Activated naive CD4-positive, alpha-beta T cell treated with anti-CD3 and anti-CD28 coated beads, Interleukin-2, amount 10 ng/mL, durations not matched to agents 7 days and 5 days (primary cell): ENCODE measurements around the gene PITPNC1.
"Not testable (repeated sequence)": the region's sequence is repeated elsewhere in the genome, so short reads cannot be mapped to it uniquely, and the experiment has no call there.

Experiments
- CTCF ChIA-PET: fragments of 350-600 bp; sonication (Branson Sonifier 250); formaldehyde crosslinking; loops from one replicate; lab custom pipeline; 2021; ENCODE audit warnings: antibody characterized with exemption; lab: Charles Lee
- DNase-seq: peaks from one replicate; pipeline ENCODE4 v3.0.0-alpha.2; 2020
- H3K27ac Mint-ChIP-seq: one replicate; pipeline ENCODE4 v1.8.0; 2021; ENCODE audit warnings: mild to moderate bottlenecking, moderate library complexity, mixed read lengths
- H3K27me3 Mint-ChIP-seq: one replicate; pipeline ENCODE4 v1.8.0; 2021; ENCODE audit warnings: mild to moderate bottlenecking, mixed read lengths
- H3K36me3 Mint-ChIP-seq: one replicate; pipeline ENCODE4 v1.8.0; 2021; ENCODE audit warnings: mixed read lengths
- H3K4me1 Mint-ChIP-seq: one replicate; pipeline ENCODE4 v1.8.0; 2021; ENCODE audit warnings: mixed read lengths
- H3K4me3 Mint-ChIP-seq: one replicate; pipeline ENCODE4 v1.8.0; 2021; ENCODE audit warnings: mild to moderate bottlenecking, moderate library complexity, mixed read lengths
- H3K9me3 Mint-ChIP-seq: one replicate; pipeline ENCODE4 v1.8.0; 2021; ENCODE audit warnings: mixed read lengths

Gene PITPNC1

DNA sequence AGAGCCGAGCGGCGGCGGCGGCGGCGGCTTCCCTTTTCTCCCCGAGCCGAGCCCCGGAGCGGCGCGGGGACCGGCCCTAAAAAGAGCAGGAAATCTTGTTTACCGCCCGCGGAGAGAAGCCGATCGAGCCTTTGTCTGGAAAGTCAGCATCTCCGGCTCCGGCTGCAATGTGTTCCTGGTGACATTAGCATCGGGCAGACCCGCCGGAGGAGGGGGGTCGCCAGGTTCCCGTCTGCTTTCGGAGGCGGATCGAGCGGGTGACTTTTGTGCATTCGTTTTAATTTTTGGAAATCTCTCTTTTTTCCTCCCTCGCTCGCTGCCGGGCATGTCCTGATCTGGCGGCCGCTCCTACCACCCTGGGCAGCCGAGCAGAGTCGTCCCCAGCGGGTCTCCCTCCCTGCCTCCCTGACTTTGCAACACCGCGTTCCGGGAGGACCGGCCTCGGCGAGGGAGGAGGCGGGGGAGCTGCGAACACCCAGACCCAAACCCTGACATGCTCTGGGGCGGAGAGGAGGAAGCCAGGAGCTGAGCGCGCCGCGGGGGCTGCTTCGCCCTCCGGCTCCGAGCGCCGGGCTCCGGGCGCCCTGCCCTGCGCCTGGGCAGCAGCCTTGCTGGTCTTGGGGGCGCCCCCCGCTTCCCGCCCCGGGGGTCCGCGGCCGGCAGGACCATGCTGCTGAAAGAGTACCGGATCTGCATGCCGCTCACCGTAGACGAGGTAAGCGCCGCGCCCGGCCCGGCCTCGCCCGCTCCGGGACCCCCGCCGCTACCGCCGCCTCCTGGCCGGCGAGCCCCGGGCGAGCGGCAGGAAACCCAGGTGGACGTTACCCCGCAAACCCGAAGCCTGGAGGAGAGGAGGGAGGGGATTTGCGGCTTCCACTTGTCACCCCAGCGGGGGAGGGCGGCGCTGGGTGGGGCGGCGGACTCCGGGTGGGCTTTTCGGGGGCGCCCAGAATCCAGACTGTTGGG lies 690 bp downstream of the PITPNC1 start:
- peak overlapping the region; percentile 94 for H3K27ac Mint-ChIP-seq
- H3K27me3 Mint-ChIP-seq = no peaks in the 10 kb centered on the region
- H3K9me3 Mint-ChIP-seq = no peaks in the 10 kb centered on the region
- DNase-seq = peak; percentile 68
- H3K4me3 Mint-ChIP-seq = peak overlapping the region; percentile 87
- peaks cover 51% of the 10 kb centered on the region for H3K4me1 Mint-ChIP-seq
- CTCF ChIA-PET = interaction anchor here (0.9 to 7.4 kb wide), 22 partner anchors 11 to 315 kb away, joined by 3 to 104 read pairs (median 4); no protein-coding TSS in a partner anchor
- peaks cover 22% of the 10 kb centered on the region for H3K36me3 Mint-ChIP-seq

DNA sequence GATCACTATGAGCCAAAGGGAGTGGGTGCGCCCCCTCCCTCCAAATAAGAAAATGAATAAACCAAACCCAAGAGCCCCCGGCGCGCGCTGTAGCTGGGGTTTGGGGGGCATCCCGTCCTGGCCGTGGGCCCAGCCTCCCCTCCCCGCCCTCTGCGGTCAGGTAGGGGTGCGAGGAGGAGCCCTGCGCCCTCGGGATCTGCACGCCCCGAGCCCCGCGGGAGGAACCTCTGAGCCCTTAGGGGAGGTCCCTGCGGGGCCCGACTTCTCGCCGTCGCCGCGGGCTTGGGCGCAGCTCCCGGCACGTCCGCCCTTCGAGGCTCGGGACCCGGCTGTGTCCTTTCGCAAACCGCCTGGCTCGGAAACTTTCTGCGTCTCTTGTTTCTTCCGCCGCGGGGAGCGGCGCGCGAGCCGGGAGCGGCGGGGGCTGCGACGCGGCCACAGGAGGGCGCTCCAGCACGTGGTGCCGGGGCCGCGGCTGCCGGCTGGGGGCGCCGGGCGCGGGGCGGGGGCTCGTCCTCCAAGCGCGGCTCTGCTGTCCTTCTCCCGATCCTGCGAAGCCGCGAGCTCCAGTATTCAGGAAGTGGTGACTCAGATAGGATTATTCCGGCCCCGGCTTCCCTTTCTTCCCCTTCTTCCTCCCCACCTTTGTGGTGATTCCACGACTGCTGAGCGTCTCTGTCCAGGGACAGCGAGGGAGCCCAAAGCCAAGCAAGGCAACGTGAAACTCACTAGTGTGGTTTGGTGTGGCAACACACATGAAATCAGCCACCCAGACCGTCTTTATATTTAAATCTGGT lies 1.6 kb downstream of the PITPNC1 start:
- H3K36me3 Mint-ChIP-seq = peaks cover 27% of the 10 kb centered on the region
- H3K9me3 Mint-ChIP-seq = no peaks in the 10 kb centered on the region
- H3K4me1 Mint-ChIP-seq = peaks cover 51% of the 10 kb centered on the region
- H3K27me3 Mint-ChIP-seq = no peaks in the 10 kb centered on the region
- CTCF ChIA-PET = interaction anchor here (0.7 to 7.4 kb wide), 31 partner anchors 10 to 365 kb away, joined by 3 to 104 read pairs (median 4); no protein-coding TSS in a partner anchor
- H3K4me3 Mint-ChIP-seq = peak overlapping the region; percentile 87
- peak overlapping the region; percentile 90 for H3K27ac Mint-ChIP-seq
- peak; percentile 85 for DNase-seq

DNA sequence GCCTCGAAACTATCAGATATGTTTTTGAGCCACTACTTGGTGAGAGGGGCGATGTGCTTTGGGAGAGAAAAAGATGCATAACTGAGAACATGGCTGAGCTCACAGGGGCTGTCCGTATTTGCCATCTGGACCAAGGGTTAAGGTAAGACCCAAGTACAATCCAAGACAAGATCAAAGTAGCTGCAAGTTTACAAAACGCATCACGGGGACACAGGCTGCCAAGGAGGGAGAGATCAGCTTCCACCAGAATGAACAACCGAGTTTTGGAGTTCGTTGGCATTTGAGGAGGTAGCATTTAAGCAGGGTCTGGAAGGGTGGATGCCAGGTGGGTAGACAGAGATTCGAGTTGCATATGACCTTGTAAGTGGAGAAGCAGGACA lies 2.2 kb downstream of the PITPNC1 start:
- Mint-ChIP-seq H3K4me1 (peaks cover 54% of the 10 kb centered on the region), H3K27ac (peak overlapping the region; percentile 90), H3K9me3 (no peaks in the 10 kb centered on the region), H3K27me3 (no peaks in the 10 kb centered on the region), H3K36me3 (peaks cover 29% of the 10 kb centered on the region), H3K4me3 (peak overlapping the region; percentile 87)
- CTCF ChIA-PET = interaction anchor here (0.7 to 7.4 kb wide), 27 partner anchors 9 to 364 kb away, joined by 3 to 104 read pairs (median 4); no protein-coding TSS in a partner anchor
- DNase-seq = no peak

DNA sequence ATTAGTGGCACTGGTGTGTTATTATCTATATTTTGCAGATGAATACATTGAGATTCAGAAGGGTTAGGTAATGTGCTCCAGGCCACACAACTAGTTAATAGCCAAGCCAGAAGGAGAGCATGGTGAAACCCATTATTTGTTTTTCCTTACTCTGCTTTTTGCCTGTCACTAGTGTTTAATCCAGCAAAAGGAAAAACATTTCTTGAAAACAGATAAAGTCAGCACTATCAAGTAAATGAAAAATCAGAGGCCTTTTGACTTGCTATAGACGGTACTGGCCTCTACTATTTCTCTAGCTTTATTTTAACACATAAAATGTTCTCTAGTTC lies 4.8 kb downstream of the PITPNC1 start:
- CTCF ChIA-PET = interaction anchor here (0.6 to 10.6 kb wide), 3 partner anchors 43 to 221 kb away, joined by 3 to 161 read pairs (median 7); no protein-coding TSS in a partner anchor
- no peak overlapping the region for H3K4me3 Mint-ChIP-seq
- DNase-seq = no peak
- peaks cover 40% of the 10 kb centered on the region for H3K4me1 Mint-ChIP-seq
- no peaks in the 10 kb centered on the region for H3K9me3 Mint-ChIP-seq
- H3K36me3 Mint-ChIP-seq = peaks cover 44% of the 10 kb centered on the region
- H3K27ac Mint-ChIP-seq = no peak overlapping the region
- H3K27me3 Mint-ChIP-seq = no peaks in the 10 kb centered on the region

DNA sequence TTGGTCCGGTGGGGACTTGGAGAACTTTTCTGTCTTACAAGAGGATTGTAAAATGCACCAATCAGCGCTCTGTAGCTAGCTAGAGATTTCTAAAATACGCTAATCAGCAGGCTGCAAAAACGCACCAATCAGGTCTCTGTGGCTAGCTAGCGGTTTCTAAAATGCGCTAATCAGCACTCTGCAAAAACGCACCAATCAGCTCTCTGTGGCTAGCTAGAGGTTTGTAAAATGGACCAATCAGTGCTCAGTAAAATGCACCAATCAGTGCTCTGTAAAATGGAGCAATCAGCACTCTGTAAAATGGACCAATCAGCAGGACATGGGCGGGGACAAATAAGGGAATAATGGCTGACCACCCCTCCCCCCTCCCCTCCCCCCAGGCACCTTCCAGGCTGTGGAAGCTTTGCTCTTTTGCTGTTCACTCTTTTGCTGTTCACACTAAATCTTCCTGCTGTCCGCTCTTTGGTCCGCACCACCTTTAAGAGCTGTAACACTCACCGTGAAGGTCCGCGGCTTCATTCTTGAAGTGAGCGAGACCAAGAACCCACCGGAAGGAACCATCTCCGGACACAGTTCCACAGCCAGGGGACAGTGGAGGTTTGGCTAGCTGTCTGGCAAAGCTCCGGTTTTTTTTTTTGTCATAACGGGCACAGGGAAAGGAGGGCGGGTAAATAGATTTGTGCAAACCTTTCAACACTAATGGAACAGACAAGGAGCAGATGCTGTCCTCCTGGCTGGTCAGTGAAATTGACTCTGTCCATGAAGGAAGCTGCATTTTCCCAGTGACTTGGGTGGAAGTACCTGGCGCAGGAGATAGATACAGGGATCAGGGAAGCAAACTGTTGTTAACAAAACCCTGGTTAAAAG lies 8.3 kb downstream of the PITPNC1 start:
- H3K4me1 Mint-ChIP-seq = peaks cover 57% of the 10 kb centered on the region
- no peak for DNase-seq
- no peak overlapping the region for H3K4me3 Mint-ChIP-seq
- peak overlapping the region; percentile 7 for H3K27ac Mint-ChIP-seq
- peaks cover 37% of the 10 kb centered on the region for H3K36me3 Mint-ChIP-seq
- no peaks in the 10 kb centered on the region for H3K27me3 Mint-ChIP-seq
- CTCF ChIA-PET = interaction anchor here (0.9 to 10.6 kb wide), 4 partner anchors 56 to 92 kb away, joined by 4 to 161 read pairs (median 16); no protein-coding TSS in a partner anchor
- H3K9me3 Mint-ChIP-seq = no peaks in the 10 kb centered on the region

DNA sequence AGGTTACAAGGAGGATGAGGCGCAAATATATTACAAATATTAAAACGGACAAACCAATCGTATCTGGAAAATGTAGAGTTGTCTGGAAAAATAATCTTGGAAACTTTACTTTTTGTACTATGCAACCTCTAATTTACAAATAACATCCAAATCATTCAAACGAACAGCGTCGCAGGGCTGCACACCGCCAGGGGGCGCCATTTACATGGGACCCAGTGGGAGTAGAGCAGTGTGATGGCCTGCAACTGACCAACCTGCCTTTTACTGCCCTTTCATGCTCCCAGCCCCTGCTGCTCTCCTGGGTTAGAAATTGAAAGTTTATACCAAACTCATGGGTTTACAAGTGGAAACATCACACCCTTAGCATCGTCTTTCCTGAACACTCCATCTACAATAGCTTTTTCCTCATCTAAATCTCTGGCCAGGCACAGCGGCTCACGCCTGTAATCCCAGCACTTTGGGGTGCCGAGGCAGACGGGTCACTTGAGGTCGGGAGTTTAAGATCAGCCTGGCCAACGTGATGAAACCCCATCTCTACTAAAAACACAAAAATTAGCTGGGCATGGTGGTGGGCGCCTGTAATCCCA lies 10.0 kb downstream of the PITPNC1 start:
- Mint-ChIP-seq H3K36me3 (peaks cover 34% of the 10 kb centered on the region), H3K4me1 (peaks cover 64% of the 10 kb centered on the region), H3K27ac (no peak overlapping the region), H3K4me3 (no peak overlapping the region), H3K9me3 (no peaks in the 10 kb centered on the region), H3K27me3 (no peaks in the 10 kb centered on the region)
- DNase-seq = peak; percentile 72
- CTCF ChIA-PET = interaction anchor here (0.7 to 10.6 kb wide), 17 partner anchors 9 to 115 kb away, joined by 3 to 161 read pairs (median 5); partner anchors contain the start of gene PITPNC1

DNA sequence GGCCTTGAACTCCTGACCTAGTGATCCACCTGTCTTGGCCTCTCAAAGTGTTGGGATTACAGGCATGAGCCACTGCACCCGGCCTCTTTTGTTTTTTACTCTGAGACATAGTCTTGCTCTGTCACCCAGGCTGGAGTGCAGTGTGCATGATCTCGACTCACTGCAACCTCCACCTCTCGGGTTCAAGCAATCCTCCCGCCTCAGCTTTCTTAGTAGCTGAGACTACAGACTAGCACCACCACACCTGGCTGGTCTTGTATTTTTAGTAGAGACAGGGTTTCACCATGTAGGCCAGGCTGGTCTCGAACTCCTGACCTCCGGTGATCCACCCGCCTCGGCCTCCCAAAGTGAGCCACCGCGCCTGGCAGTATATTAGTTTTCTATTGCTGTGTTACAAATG lies 11.5 kb downstream of the PITPNC1 start:
- H3K27me3 Mint-ChIP-seq, H3K27ac Mint-ChIP-seq, H3K4me3 Mint-ChIP-seq, H3K9me3 Mint-ChIP-seq, DNase-seq: not testable (repeated sequence)
- peaks cover 69% of the 10 kb centered on the region for H3K4me1 Mint-ChIP-seq
- CTCF ChIA-PET = interaction anchor here (1.7 to 10.6 kb wide), 6 partner anchors 10 to 214 kb away, joined by 6 to 161 read pairs (median 16); partner anchors contain the start of gene PITPNC1
- peaks cover 34% of the 10 kb centered on the region for H3K36me3 Mint-ChIP-seq

DNA sequence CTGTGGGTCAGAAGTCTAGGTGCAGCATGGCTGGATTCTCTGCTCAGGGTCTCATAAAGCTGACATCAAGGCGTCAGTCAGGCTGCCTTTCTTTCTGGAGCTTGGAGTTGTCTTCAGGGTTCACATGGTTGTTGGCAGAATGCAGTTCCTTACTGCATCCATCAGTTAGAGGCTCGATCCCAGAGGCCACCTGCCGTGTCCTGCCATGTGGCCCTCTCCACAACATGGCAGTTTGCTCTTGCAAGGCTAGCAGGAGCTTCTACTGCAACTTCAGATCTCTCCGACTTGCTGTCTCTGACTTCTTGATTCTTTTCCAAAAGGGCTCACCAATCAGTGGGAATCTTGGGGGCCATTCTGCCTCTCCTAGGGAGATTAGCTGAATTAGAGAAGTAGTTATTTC lies 11.9 kb downstream of the PITPNC1 start:
- Mint-ChIP-seq H3K4me1 (peaks cover 69% of the 10 kb centered on the region), H3K36me3 (peaks cover 32% of the 10 kb centered on the region), H3K27ac (peak overlapping the region; percentile 87), H3K9me3 (no peaks in the 10 kb centered on the region), H3K4me3 (no peak overlapping the region), H3K27me3 (no peaks in the 10 kb centered on the region)
- CTCF ChIA-PET = interaction anchor here (1.2 to 10.6 kb wide), 7 partner anchors 9 to 214 kb away, joined by 5 to 161 read pairs (median 8); partner anchors contain the start of gene PITPNC1
- DNase-seq = no peak

DNA sequence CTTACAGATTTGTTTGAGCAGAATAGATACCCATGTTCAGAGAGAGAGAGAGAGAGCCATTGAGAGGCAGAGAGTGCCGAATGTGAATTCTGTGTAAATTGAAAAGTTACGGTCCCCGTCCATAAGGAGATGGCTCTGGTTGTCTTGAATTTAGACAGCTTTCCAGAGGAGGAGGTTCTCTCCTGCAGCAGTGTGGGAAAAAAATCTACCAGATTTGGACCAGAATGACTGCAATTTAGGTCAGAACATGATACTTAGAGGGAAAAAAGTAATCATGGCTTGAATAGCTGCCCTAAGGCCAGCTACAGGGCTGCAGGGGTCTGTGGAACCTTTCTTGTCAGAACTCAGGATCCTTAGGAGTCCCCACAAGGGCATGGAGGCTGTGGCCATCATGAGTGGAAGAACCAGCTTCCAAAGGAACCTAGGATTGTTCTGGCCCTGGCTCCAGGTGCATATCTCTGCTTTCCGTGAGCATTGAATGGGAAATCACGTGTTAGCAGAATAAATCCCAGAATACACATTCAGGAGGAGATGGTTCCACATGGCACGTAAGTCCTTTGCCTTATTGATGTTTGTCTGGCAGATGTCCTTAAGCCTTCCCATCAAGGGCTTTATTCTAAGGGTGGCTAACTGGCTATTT lies 13.0 kb downstream of the PITPNC1 start:
- CTCF ChIA-PET = interaction anchor here (0.8 to 10.6 kb wide), 8 partner anchors 12 to 300 kb away, joined by 3 to 161 read pairs (median 6); partner anchors contain the start of gene PITPNC1
- peaks cover 34% of the 10 kb centered on the region for H3K36me3 Mint-ChIP-seq
- H3K4me3 Mint-ChIP-seq = no peak overlapping the region
- H3K9me3 Mint-ChIP-seq = no peaks in the 10 kb centered on the region
- H3K27ac Mint-ChIP-seq = peak overlapping the region; percentile 87
- DNase-seq = no peak
- H3K4me1 Mint-ChIP-seq = peaks cover 67% of the 10 kb centered on the region
- H3K27me3 Mint-ChIP-seq = no peaks in the 10 kb centered on the region

DNA sequence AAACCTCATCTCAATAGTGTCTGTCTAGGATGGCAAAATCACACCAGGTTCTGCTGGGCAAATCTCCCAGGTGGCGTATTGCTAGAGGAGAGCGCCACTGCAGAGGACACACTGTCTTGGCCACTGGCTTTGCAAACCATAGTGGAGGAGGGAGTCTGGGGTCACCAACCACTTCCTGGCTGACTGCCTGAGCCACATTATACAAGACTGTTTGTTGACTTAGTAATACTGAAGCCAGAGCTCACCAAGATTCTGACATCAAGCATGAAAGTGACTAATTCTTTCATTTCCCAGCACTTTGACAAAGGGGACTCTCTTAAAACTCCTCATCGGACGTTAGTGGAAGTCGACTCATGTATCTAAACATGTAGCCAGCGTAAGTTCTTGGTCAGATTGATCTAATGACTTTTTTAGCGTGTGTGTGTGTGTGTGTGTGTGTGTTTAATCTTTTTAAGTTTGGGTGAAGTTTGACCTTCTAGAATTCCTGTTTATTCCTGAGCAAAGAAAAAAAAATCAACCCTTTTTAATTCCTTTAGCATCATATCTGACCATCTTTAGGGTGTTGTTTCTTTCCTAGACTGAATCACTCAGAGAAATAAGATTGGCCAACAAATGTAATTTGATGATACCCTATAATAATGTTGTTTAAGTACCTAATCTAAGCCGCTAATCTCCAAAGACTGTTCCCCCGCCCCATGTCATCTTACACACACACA lies 13.7 kb downstream of the PITPNC1 start:
- Mint-ChIP-seq H3K4me3 (peak overlapping the region; percentile 47), H3K27me3 (no peaks in the 10 kb centered on the region), H3K9me3 (no peaks in the 10 kb centered on the region), H3K36me3 (peaks cover 33% of the 10 kb centered on the region), H3K4me1 (peaks cover 66% of the 10 kb centered on the region), H3K27ac (peak overlapping the region; percentile 87)
- CTCF ChIA-PET = interaction anchor here (0.8 to 10.6 kb wide), 5 partner anchors 12 to 86 kb away, joined by 3 to 161 read pairs (median 6); partner anchors contain the start of gene PITPNC1
- peak; percentile 73 for DNase-seq

DNA sequence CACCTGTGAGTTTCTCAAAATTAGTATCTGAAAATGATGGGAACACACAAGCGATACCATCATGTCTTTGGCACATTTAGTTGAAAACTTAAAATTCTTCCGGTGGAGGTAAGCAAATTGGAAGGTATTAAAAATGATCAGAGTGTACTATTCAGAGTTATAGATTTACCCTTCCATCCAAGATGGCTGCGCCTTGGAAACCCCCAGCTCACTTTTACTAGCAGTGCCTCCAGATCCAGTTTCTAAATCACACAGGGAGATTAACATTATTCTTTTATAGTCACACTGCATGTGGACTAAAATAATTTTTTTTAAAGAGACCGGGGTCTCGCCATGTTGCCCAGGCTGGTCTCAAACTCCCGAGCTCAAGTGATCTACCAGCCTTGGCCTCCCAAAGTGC lies 15.0 kb downstream of the PITPNC1 start:
- CTCF ChIA-PET = interaction anchor here (10.6 kb wide), 1 partner anchor 85 kb away, joined by 161 read pairs; no protein-coding TSS in a partner anchor
- H3K36me3 Mint-ChIP-seq = peaks cover 26% of the 10 kb centered on the region
- H3K27ac Mint-ChIP-seq = no peak overlapping the region
- H3K9me3 Mint-ChIP-seq = no peaks in the 10 kb centered on the region
- no peak for DNase-seq
- no peak overlapping the region for H3K4me3 Mint-ChIP-seq
- no peaks in the 10 kb centered on the region for H3K27me3 Mint-ChIP-seq
- peaks cover 56% of the 10 kb centered on the region for H3K4me1 Mint-ChIP-seq
